OCI-M2 (cell line): ENCODE results near the gene CNOT11.

Source experiments
- DNase-seq: peaks from one replicate; lab custom pipeline; 2025; ENCODE audit not compliant: unreplicated experiment; lab: John Stamatoyannopoulos, UW

Gene CNOT11

GRCh38 chr2:101274142-101274541 is 21.5 kb downstream of the CNOT11 start:
- DNase-seq, result no peak

- no peak for DNase-seq
Observed at GRCh38 chr2:101277111-101277510, 24.4 kb downstream of the CNOT11 start.

GRCh38 chr2:101278925-101279324 is 26.2 kb downstream of the CNOT11 start:
- no peak for DNase-seq

- no peak for DNase-seq
Observed at GRCh38 chr2:101281482-101281881, 28.8 kb downstream of the CNOT11 start.

- DNase-seq, result no peak
Observed at GRCh38 chr2:101282980-101283379, 30.3 kb downstream of the CNOT11 start.

- DNase-seq, result no peak
Observed at GRCh38 chr2:101286684-101287083, 34.0 kb downstream of the CNOT11 start.

- DNase-seq, result no peak
Observed at GRCh38 chr2:101287303-101287702, 34.6 kb downstream of the CNOT11 start.

- DNase-seq, result no peak
Observed at GRCh38 chr2:101290711-101291110, 38.0 kb downstream of the CNOT11 start.

- DNase-seq, result no peak
Observed at GRCh38 chr2:101291973-101292372, 39.3 kb downstream of the CNOT11 start.

- no peak for DNase-seq
Observed at GRCh38 chr2:101293544-101293943, 40.9 kb downstream of the CNOT11 start.

- DNase-seq, result no peak
Observed at GRCh38 chr2:101294861-101295260, 42.2 kb downstream of the CNOT11 start.

- no peak for DNase-seq
Observed at GRCh38 chr2:101295895-101296294, 43.2 kb downstream of the CNOT11 start.

- DNase-seq, result no peak
Observed at GRCh38 chr2:101296371-101296770, 43.7 kb downstream of the CNOT11 start.

GRCh38 chr2:101297383-101297782 is 44.7 kb downstream of the CNOT11 start:
- no peak for DNase-seq

GRCh38 chr2:101299604-101300003 is 46.9 kb downstream of the CNOT11 start:
- DNase-seq, result no peak

GRCh38 chr2:101300164-101300563 is 47.5 kb downstream of the CNOT11 start:
- no peak for DNase-seq

- no peak for DNase-seq
Observed at GRCh38 chr2:101300836-101301235, 48.1 kb downstream of the CNOT11 start.

GRCh38 chr2:101302016-101302415 is 49.3 kb downstream of the CNOT11 start:
- DNase-seq, result no peak

- DNase-seq, result no peak
Observed at GRCh38 chr2:101303688-101304087, 51.0 kb downstream of the CNOT11 start.

- DNase-seq, result no peak
Observed at GRCh38 chr2:101305035-101305434, 52.3 kb downstream of the CNOT11 start.

GRCh38 chr2:101305492-101306078 is 52.9 kb downstream of the CNOT11 start:
- DNase-seq, result no peak

- no peak for DNase-seq
Observed at GRCh38 chr2:101306410-101306809, 53.7 kb downstream of the CNOT11 start.

GRCh38 chr2:101307503-101307902 is 54.8 kb downstream of the CNOT11 start:
- no peak for DNase-seq
